Panc1 (cell line): ENCODE results near the gene SH2D6. TPM values are rescaled to one million over a fixed set of nuclear protein-coding genes. Genes with fewer than 3 reads are reported as not detected.
"Not testable (repeated sequence)": the region's sequence is repeated elsewhere in the genome, so short reads cannot be mapped to it uniquely, and the experiment has no call there.

Experiments used
- ATAC-seq: fragments of 200-7000 bp; cut with Tn5 transposase; 2 replicates; pipeline ENCODE4 v1.9.1; 2020; ENCODE audit warnings: mild to moderate bottlenecking, moderate library complexity
- BruUV-seq: library from RNA; stranded (reverse); fragments of 400-500 nt; replicated peaks from 2 replicates; lab custom pipeline; 2021; lab: Mats Ljungman, UMichigan
- CTCF ChIA-PET: fragments of 300-600 bp; sonication (Branson Sonifier 250); formaldehyde crosslinking; loops from one replicate; lab custom pipeline; 2022; ENCODE audit warnings: antibody characterized with exemption; lab: Charles Lee
- POLR2A ChIA-PET: fragments of 300-600 bp; sonication (Branson Sonifier 250); formaldehyde crosslinking; loops from one replicate; lab custom pipeline; 2022; ENCODE audit warnings: antibody characterized with exemption; lab: Charles Lee
- DNase-seq: peaks from one replicate; pipeline ENCODE4 v3.0.0-alpha.2; 2010; ENCODE audit warnings: low read depth, low spot score
- H3K27ac ChIP-seq: 2 replicates; pipeline ENCODE4 v1.5.1; 2011; ENCODE audit warnings: mild to moderate bottlenecking, low read length, inconsistent platforms
- H3K27me3 ChIP-seq: fragments of 200-500 bp; sonication (Bioruptor generic); 2 replicates; pipeline ENCODE4 v1.6.0; 2014; ENCODE audit warnings: low read length, inconsistent platforms; ENCODE audit not compliant: control insufficient read depth, insufficient read depth
- H3K36me3 ChIP-seq: fragments of 200-500 bp; sonication (Bioruptor generic); 2 replicates; pipeline ENCODE4 v1.5.1; 2014; ENCODE audit warnings: inconsistent platforms, mild to moderate bottlenecking, low read length, moderate library complexity; ENCODE audit not compliant: control insufficient read depth, insufficient read depth
- H3K4me1 ChIP-seq: 2 replicates; pipeline ENCODE4 v1.5.1; 2011; ENCODE audit warnings: inconsistent platforms, mild to moderate bottlenecking, low read length, moderate library complexity; ENCODE audit not compliant: control insufficient read depth, insufficient read depth
- H3K4me3 ChIP-seq, 2 experiments: 2 replicates each; pipeline ENCODE4 v1.5.1; 2011 to 2012; ENCODE audit warnings: low read depth in 2 of 2, low read length in 2 of 2, mild to moderate bottlenecking in 2 of 2, inconsistent platforms in 1 of 2, moderate library complexity in 1 of 2
- H3K9me3 ChIP-seq: fragments of 200-500 bp; sonication (Bioruptor generic); 2 replicates; pipeline ENCODE4 v1.5.1; 2014; ENCODE audit warnings: low read depth, mild to moderate bottlenecking, inconsistent platforms, low read length, moderate library complexity; ENCODE audit not compliant: control insufficient read depth, insufficient read depth
- CTCF ChIP-seq: fragments of 450-650 bp; IDR thresholded peaks from 2 replicates; pipeline ENCODE4 v1.5.1; 2017; ENCODE audit warnings: mild to moderate bottlenecking
- POLR2AphosphoS5 ChIP-seq: IDR thresholded peaks from 2 replicates; pipeline ENCODE4 v1.6.1; 2012; ENCODE audit warnings: mild to moderate bottlenecking, low read depth, low read length, moderate library complexity
- REST ChIP-seq, 2 experiments: IDR thresholded peaks; 2 replicates each; pipeline ENCODE4 v1.6.1; 2011 to 2012; ENCODE audit warnings: low read depth in 2 of 2, control low read depth in 1 of 2, low read length in 1 of 2, mild to moderate bottlenecking in 1 of 2, moderate library complexity in 1 of 2; ENCODE audit not compliant: insufficient read depth in 1 of 2
- SIN3A ChIP-seq: IDR thresholded peaks from 2 replicates; pipeline ENCODE4 v1.6.1; 2012; ENCODE audit warnings: low read depth, mild to moderate bottlenecking, low read length, moderate library complexity, borderline replicate concordance; ENCODE audit not compliant: insufficient read depth
- TCF7L2 ChIP-seq: IDR thresholded peaks from 2 replicates; pipeline ENCODE4 v1.6.1; 2011; ENCODE audit warnings: mild to moderate bottlenecking, low read depth, low read length, inconsistent platforms
- in situ Hi-C: cut with HindIII; loops from 2 replicates; pipeline ENCODE4 v1.10.0; 2016; ENCODE audit warnings: low sequenced_read_pairs, low pct_unique_long_range_greater_than_20kb
- intact Hi-C: fragments of 100-400 bp; cut with micrococcal nuclease; formaldehyde crosslinking; loops from one replicate; pipeline ENCODE4 v1.10.0; 2022; ENCODE audit not compliant: unreplicated experiment
- total RNA-seq: library from RNA; stranded (reverse); gene quantifications from one replicate; pipeline ENCODE4 v1.2.1, GENCODE V29; 2021; ENCODE audit not compliant: unreplicated experiment

SH2D6 gene
- total RNA-seq, 1 experiment from 2014 or later = 3.3 TPM

GRCh38 chr2:85411405-85411748, 7.1 kb upstream of the SH2D6 start:
- H3K27me3 ChIP-seq = no peaks in the 10 kb centered on the region
- no peak for ATAC-seq
- peak overlapping the region; percentile 67 for H3K27ac ChIP-seq
- H3K9me3 ChIP-seq = no peaks in the 10 kb centered on the region
- in situ Hi-C loops = loop anchor here (25.0 kb wide), 1 partner anchor 126 kb away; the partner anchor contains the start of gene MAT2A
- peaks cover 34% of the 10 kb centered on the region for H3K4me1 ChIP-seq
- TF ChIP-seq SIN3A = no peak
- TF ChIP-seq REST (IDR thresholded peaks at IDR 0.05; ENCODE audit: insufficient read depth in 1 of 2, low read depth in 2 of 2, low read length in 1 of 2) = no peak
- no peak for TF ChIP-seq POLR2AphosphoS5
- TF ChIP-seq TCF7L2 = no peak
- no peak for TF ChIP-seq CTCF
- no peaks in the 10 kb centered on the region for H3K36me3 ChIP-seq
- ChIA-PET CTCF (no interaction called here), POLR2A (no interaction called here)
- no TSS peak for BruUV-seq
- H3K4me3 ChIP-seq = no peak overlapping the region
- no peak for DNase-seq
- intact Hi-C loops = no loop called here

GRCh38 chr2:85413592-85414420, 4.7 kb upstream of the SH2D6 start:
- no peaks in the 10 kb centered on the region for H3K27me3 ChIP-seq
- POLR2A ChIA-PET = interaction anchor here (0.6 to 1.1 kb wide), 3 partner anchors 47 to 130 kb away, joined by 3 to 9 read pairs (median 3); no protein-coding TSS in a partner anchor
- H3K4me1 ChIP-seq = peaks cover 39% of the 10 kb centered on the region
- TF ChIP-seq TCF7L2 (no peak), SIN3A (no peak), CTCF (no peak), POLR2AphosphoS5 (0 out of 2 replicates have a peak, but pooled peaks have one; percentile 8)
- CTCF ChIA-PET = interaction anchor here (0.6 to 1.4 kb wide), 3 partner anchors 20 to 139 kb away, joined by 4 to 5 read pairs (median 4); no protein-coding TSS in a partner anchor
- intact Hi-C loops (no loop called here), in situ Hi-C loops (loop anchor here (25.0 kb wide), 1 partner anchor 123 kb away; the partner anchor contains the start of gene MAT2A)
- no peaks in the 10 kb centered on the region for H3K36me3 ChIP-seq
- DNase-seq = no peak
- peak overlapping the region; percentile 56 to 87 for H3K4me3 ChIP-seq
- ATAC-seq = peak; percentile 68
- H3K9me3 ChIP-seq = no peaks in the 10 kb centered on the region
- H3K27ac ChIP-seq = peak overlapping the region; percentile 88
- no TSS peak for BruUV-seq

- in situ Hi-C loops = loop anchor here (25.0 kb wide), 1 partner anchor 123 kb away; the partner anchor contains the start of gene MAT2A
- H3K27me3 ChIP-seq, DNase-seq, intact Hi-C loops, H3K36me3 ChIP-seq, BruUV-seq, ATAC-seq, H3K9me3 ChIP-seq: not testable (repeated sequence)
- Histone ChIP-seq H3K4me1 (peaks cover 44% of the 10 kb centered on the region), H3K27ac (peak overlapping the region; percentile 88), H3K4me3 (peak overlapping the region in 1 of 2 experiments; percentile 87; a peak in 2 of 4 replicates)
- POLR2A ChIA-PET = interaction anchor here (0.6 to 0.8 kb wide), 2 partner anchors 97 to 130 kb away, joined by 3 to 9 read pairs; no protein-coding TSS in a partner anchor
- CTCF ChIA-PET = interaction anchor here (0.6 to 1.1 kb wide), 2 partner anchors 21 to 42 kb away, joined by 4 to 5 read pairs; no protein-coding TSS in a partner anchor
Measured at GRCh38 chr2:85414421-85414759, 4.1 kb upstream of the SH2D6 start.
